Smooth muscle cell (in vitro differentiated cells): Measurements from ENCODE around the gene YIF1A. TPM values are rescaled to one million over a fixed set of nuclear protein-coding genes. Genes with fewer than 3 reads are reported as not detected.

Source experiments
- DNase-seq: peaks from one replicate; lab custom pipeline; 2025; ENCODE audit not compliant: unreplicated experiment; lab: John Stamatoyannopoulos, UW
- H2AFZ ChIP-seq: fragments of 200-600 bp; sonication (generic); 2 replicates; pipeline ENCODE4 v1.6.0; 2016; ENCODE audit warnings: antibody characterized with exemption, low read depth, mild to moderate bottlenecking
- H3F3A ChIP-seq: fragments of 200-600 bp; sonication (generic); 2 replicates; pipeline ENCODE4 v1.6.0; 2017; ENCODE audit warnings: antibody characterized with exemption, low read depth
- H3K27ac ChIP-seq: fragments of 200-600 bp; sonication (generic); 2 replicates; pipeline ENCODE4 v1.5.1; 2016; ENCODE audit warnings: low read depth, mild to moderate bottlenecking
- H3K27me3 ChIP-seq: fragments of 200-600 bp; sonication (generic); 2 replicates; pipeline ENCODE4 v1.6.1; 2016; ENCODE audit warnings: low read depth, mild to moderate bottlenecking
- H3K36me3 ChIP-seq: fragments of 200-600 bp; sonication (generic); 2 replicates; pipeline ENCODE4 v1.5.1; 2016; ENCODE audit warnings: low read depth
- H3K4me1 ChIP-seq: fragments of 200-600 bp; sonication (generic); 2 replicates; pipeline ENCODE4 v1.5.1; 2016; ENCODE audit warnings: low read depth
- H3K4me2 ChIP-seq: fragments of 200-600 bp; sonication (generic); 2 replicates; pipeline ENCODE4 v1.6.0; 2016; ENCODE audit warnings: mild to moderate bottlenecking
- H3K4me3 ChIP-seq: fragments of 200-600 bp; sonication (generic); 2 replicates; pipeline ENCODE4 v1.5.1; 2016; ENCODE audit warnings: mild to moderate bottlenecking
- H3K79me2 ChIP-seq: fragments of 200-600 bp; sonication (generic); 2 replicates; pipeline ENCODE4 v1.6.0; 2016; ENCODE audit warnings: low read depth, mild to moderate bottlenecking
- H3K9ac ChIP-seq: fragments of 200-600 bp; sonication (generic); 2 replicates; pipeline ENCODE4 v1.6.0; 2016; ENCODE audit warnings: low read depth
- H3K9me3 ChIP-seq: fragments of 200-600 bp; sonication (generic); replicated peaks from 2 replicates; pipeline ENCODE4 v1.5.1; 2016; ENCODE audit warnings: low read depth
- H4K20me1 ChIP-seq: fragments of 200-600 bp; sonication (generic); 2 replicates; pipeline ENCODE4 v1.6.0; 2016; ENCODE audit warnings: low read depth
- WGBS: methylation state at CpG from one replicate; pipeline ENCODE4 v1.1.7; 2016; ENCODE audit warnings: low lambda C conversion rate; 5-methylcytosine and 5-hydroxymethylcytosine counted together
- polyA plus RNA-seq: library from polyadenylated mRNA; unstranded; fragments of >200 nt; fragmentation: Nextera tagmentation; extraction: Ambion mirVana; gene quantifications from 2 replicates; pipeline ENCODE4 v1.2.1, GENCODE V29; 2016
- total RNA-seq: library from RNA; depleted of rRNA; stranded (reverse); fragments of >200 nt; gene quantifications from 2 replicates; pipeline ENCODE4 v1.2.3, GENCODE V29; 2014
- TF ChIP-seq, protein P1 (sequence below): fragments of 200-600 bp; sonication (generic); IDR thresholded peaks from 2 replicates; pipeline ENCODE4 v1.5.1; 2017; ENCODE audit warnings: borderline replicate concordance, mild to moderate bottlenecking, antibody characterized with exemption; ENCODE audit not compliant: insufficient read depth, poor library complexity, severe bottlenecking

YIF1A gene
- total and polyA plus RNA-seq, 2 experiments from 2014 or later: 195 to 365 TPM

DNA sequence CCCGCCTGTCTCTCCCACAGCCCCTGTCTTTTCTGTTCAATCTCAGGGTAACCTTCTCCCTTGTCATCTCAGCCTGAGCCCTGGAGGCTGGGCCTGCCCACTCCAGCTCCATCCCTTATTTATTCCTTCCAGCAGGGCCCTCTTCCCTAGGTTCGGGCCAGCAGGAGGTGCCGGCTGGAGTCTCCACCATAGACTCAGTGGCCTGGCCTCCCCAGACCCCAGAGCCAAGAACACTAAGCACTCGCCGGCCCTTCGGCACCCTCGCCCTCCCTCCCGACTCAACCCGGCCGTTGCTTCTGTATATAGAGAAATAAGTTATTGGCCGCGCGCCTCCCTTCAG is 21.9 kb downstream of the YIF1A start:
- Histone ChIP-seq H3K36me3 (no peaks in the 10 kb centered on the region), H3K27me3 (no peaks in the 10 kb centered on the region), H3K27ac (peak overlapping the region; percentile 85), H3F3A (peaks cover 5% of the 10 kb centered on the region), H3K4me2 (peak overlapping the region; percentile 96), H2AFZ (no peak overlapping the region), H3K4me1 (peaks cover 5% of the 10 kb centered on the region), H4K20me1 (peaks cover 28% of the 10 kb centered on the region), H3K4me3 (peak overlapping the region; percentile 81), H3K9me3 (no peaks in the 10 kb centered on the region), H3K9ac (no peak overlapping the region), H3K79me2 (peaks cover 27% of the 10 kb centered on the region)
- TF ChIP-seq, protein P1, sequence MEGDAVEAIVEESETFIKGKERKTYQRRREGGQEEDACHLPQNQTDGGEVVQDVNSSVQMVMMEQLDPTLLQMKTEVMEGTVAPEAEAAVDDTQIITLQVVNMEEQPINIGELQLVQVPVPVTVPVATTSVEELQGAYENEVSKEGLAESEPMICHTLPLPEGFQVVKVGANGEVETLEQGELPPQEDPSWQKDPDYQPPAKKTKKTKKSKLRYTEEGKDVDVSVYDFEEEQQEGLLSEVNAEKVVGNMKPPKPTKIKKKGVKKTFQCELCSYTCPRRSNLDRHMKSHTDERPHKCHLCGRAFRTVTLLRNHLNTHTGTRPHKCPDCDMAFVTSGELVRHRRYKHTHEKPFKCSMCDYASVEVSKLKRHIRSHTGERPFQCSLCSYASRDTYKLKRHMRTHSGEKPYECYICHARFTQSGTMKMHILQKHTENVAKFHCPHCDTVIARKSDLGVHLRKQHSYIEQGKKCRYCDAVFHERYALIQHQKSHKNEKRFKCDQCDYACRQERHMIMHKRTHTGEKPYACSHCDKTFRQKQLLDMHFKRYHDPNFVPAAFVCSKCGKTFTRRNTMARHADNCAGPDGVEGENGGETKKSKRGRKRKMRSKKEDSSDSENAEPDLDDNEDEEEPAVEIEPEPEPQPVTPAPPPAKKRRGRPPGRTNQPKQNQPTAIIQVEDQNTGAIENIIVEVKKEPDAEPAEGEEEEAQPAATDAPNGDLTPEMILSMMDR: no peak
- DNase-seq: no peak
- WGBS: 36% methylated on average over 13 of the region's 13 CpGs

- Histone ChIP-seq H3K27me3 (no peaks in the 10 kb centered on the region), H3K27ac (no peak overlapping the region), H3F3A (peaks cover 5% of the 10 kb centered on the region), H3K9ac (no peak overlapping the region), H2AFZ (no peak overlapping the region), H3K79me2 (peaks cover 25% of the 10 kb centered on the region), H3K4me3 (no peak overlapping the region), H3K4me1 (peaks cover 5% of the 10 kb centered on the region), H4K20me1 (peaks cover 23% of the 10 kb centered on the region), H3K36me3 (no peaks in the 10 kb centered on the region), H3K9me3 (no peaks in the 10 kb centered on the region), H3K4me2 (no peak overlapping the region)
- TF ChIP-seq, protein P1: no peak
- WGBS: 92% methylated on average over 20 of the region's 20 CpGs
- no peak for DNase-seq
These were observed 22.4 kb downstream of the YIF1A start for GRCh38 chr11:66266378-66267038.

GRCh38 chr11:66265531-66266377 is 23.2 kb downstream of the YIF1A start:
- TF ChIP-seq, protein P1: no peak
- Histone ChIP-seq H3K4me1 (peaks cover 5% of the 10 kb centered on the region), H3F3A (peaks cover 5% of the 10 kb centered on the region), H3K4me3 (no peak overlapping the region), H3K27me3 (no peaks in the 10 kb centered on the region), H3K27ac (no peak overlapping the region), H3K9ac (no peak overlapping the region), H3K9me3 (no peaks in the 10 kb centered on the region), H3K4me2 (no peak overlapping the region), H4K20me1 (peaks cover 18% of the 10 kb centered on the region), H3K79me2 (peaks cover 21% of the 10 kb centered on the region), H2AFZ (no peak overlapping the region), H3K36me3 (no peaks in the 10 kb centered on the region)
- no peak for DNase-seq
- WGBS: 97% methylated on average over 23 of the region's 26 CpGs

DNA sequence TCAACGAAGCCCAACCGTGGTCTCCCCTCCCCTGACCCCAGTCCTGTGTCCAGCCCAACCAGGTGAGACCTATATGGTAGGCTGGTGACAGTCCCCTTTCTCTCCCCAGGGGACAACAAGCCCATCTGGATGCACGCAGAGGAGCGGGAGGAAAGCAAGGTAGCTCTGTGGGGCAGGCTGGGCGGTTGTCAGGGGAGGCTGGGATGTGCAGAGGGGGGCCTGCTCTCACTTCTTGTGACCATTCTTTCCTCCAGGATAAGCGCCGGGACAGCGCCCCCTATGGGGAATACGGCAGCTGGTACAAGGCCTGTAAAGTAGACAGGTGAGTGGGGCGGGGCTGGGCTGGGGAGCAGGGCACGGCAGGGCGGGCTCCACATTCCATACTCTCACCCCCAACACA is 24.0 kb downstream of the YIF1A start:
- TF ChIP-seq, protein P1: peak; percentile 41

More for the DNA sequence above, 24.0 kb downstream of the YIF1A start:
- H3K9ac ChIP-seq: no peak overlapping the region
- H3K27me3 ChIP-seq: no peaks in the 10 kb centered on the region
- H3K4me2 ChIP-seq: no peak overlapping the region
- peaks cover 5% of the 10 kb centered on the region for H3K4me1 ChIP-seq
- H3F3A ChIP-seq: peaks cover 5% of the 10 kb centered on the region
- H4K20me1 ChIP-seq: peaks cover 18% of the 10 kb centered on the region
- no peak for DNase-seq
- no peaks in the 10 kb centered on the region for H3K9me3 ChIP-seq
- H2AFZ ChIP-seq: no peak overlapping the region
- H3K79me2 ChIP-seq: peaks cover 12% of the 10 kb centered on the region
- no peaks in the 10 kb centered on the region for H3K36me3 ChIP-seq
- H3K27ac ChIP-seq: no peak overlapping the region
- no peak overlapping the region for H3K4me3 ChIP-seq
- 87% methylated on average over 12 of the region's 12 CpGs for WGBS
